ENCODE measurements around the gene CHST8.
A peak's percentile ranks its signal among the peaks of the same experiment; 100 is the strongest.

The CHST8 gene

GRCh38 chr19:33797802-33798671, 176.3 kb downstream of the CHST8 start:
- peak; percentile 71 for DNase-seq

GRCh38 chr19:33798681-33799111, 176.9 kb downstream of the CHST8 start:
- no peak for DNase-seq

- DNase-seq = no peak
These were observed 177.7 kb downstream of the CHST8 start for GRCh38 chr19:33799476-33799875.

GRCh38 chr19:33800012-33800680, 178.4 kb downstream of the CHST8 start:
- DNase-seq = no peak

- no peak for DNase-seq
These were observed 179.7 kb downstream of the CHST8 start for GRCh38 chr19:33801411-33801810.

GRCh38 chr19:33802001-33802400, 180.2 kb downstream of the CHST8 start:
- DNase-seq = no peak

- DNase-seq = no peak
These were observed 181.0 kb downstream of the CHST8 start for GRCh38 chr19:33802801-33803200.

GRCh38 chr19:33803383-33803782, 181.6 kb downstream of the CHST8 start:
- DNase-seq = no peak

GRCh38 chr19:33804021-33804799, 182.5 kb downstream of the CHST8 start:
- no peak for DNase-seq

GRCh38 chr19:33805313-33805712, 183.6 kb downstream of the CHST8 start:
- no peak for DNase-seq

GRCh38 chr19:33805840-33806433, 184.2 kb downstream of the CHST8 start:
- DNase-seq = no peak

GRCh38 chr19:33806434-33806881, 184.7 kb downstream of the CHST8 start:
- DNase-seq = no peak

- DNase-seq = no peak
These were observed 186.6 kb downstream of the CHST8 start for GRCh38 chr19:33808399-33808798.

- no peak for DNase-seq
These were observed 188.2 kb downstream of the CHST8 start for GRCh38 chr19:33809960-33810359.

- no peak for DNase-seq
These were observed 189.1 kb downstream of the CHST8 start for GRCh38 chr19:33810821-33811220.

- no peak for DNase-seq
These were observed 189.5 kb downstream of the CHST8 start for GRCh38 chr19:33811246-33811645.

- DNase-seq = no peak
These were observed 190.1 kb downstream of the CHST8 start for GRCh38 chr19:33811736-33812387.

GRCh38 chr19:33812388-33813330, 190.9 kb downstream of the CHST8 start:
- no peak for DNase-seq

GRCh38 chr19:33813391-33814101, 191.8 kb downstream of the CHST8 start:
- DNase-seq = no peak
